ENCODE data around the gene PLA2G10. TPM values are rescaled to one million over a fixed set of nuclear protein-coding genes. Genes with fewer than 3 reads are reported as not detected.

The PLA2G10 gene
- total RNA-seq, 6 experiments from 2014 or later: not detected

DNA sequence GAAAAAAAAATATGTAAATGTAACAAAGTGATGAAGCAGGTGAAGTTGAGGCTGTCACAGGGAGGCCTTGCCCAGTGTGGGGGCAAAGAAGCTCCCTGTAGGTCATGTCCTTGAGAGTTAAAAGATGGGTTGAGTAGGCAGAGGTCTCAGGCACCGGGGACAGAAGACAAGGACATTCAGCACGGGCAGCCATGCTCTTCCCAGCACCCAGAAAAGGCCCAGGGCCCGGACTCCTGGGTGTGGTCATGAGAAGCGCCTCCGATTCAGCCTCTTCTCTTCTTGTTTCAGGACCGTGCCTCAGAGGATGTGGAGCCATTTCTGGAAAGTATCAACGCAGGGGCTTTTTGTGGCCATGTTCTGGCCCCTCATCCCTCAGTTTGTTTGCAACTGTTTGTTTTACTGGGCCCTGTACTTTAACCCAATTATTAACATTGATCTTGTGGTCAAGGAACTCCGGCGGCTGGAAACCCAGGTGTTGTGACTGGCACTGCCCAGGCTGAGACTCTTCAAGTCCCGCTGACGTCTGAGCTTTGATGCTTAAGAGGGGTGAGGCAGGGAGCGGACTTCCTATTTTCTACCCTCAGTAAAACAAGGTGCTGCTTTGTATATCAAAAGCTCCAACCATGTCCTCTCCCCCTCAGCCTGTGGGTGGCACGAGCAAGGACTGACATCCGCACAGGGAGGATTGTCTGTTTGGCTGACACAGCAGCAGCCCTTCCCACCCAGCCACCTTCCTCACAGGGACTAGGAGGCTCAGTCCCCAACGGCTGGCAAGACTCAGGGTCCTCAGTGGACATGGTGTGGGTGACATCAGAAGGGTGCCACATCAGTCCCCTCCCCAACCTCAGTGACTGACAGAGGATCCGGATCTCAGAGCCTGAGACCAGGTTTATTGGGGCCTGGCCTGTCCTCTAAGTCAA, 26.5 kb downstream of the PLA2G10 start:
- DNase-seq (no peak), ATAC-seq (peak; percentile 14 to 44 (median 26))
- no peak overlapping the region for H3K4me3 ChIP-seq
- no peak overlapping the region for H3K27ac ChIP-seq
- peaks cover 0 to 55% (median 14%) of the 10 kb centered on the region in 4 donors for H3K36me3 ChIP-seq
- peaks cover 0 to 14% (median 2%) of the 10 kb centered on the region in 4 donors for H3K4me1 ChIP-seq
- WGBS (ENCODE audit: insufficient coverage, low coverage, low lambda C conversion rate, missing lambda C conversion rate): 64% methylated on average over 9 of the region's 16 CpGs
- H3K27me3 ChIP-seq: no peaks in the 10 kb centered on the region
- TF ChIP-seq POLR2A (IDR thresholded peaks at IDR 0.05): no peak
- TF ChIP-seq, protein P1, sequence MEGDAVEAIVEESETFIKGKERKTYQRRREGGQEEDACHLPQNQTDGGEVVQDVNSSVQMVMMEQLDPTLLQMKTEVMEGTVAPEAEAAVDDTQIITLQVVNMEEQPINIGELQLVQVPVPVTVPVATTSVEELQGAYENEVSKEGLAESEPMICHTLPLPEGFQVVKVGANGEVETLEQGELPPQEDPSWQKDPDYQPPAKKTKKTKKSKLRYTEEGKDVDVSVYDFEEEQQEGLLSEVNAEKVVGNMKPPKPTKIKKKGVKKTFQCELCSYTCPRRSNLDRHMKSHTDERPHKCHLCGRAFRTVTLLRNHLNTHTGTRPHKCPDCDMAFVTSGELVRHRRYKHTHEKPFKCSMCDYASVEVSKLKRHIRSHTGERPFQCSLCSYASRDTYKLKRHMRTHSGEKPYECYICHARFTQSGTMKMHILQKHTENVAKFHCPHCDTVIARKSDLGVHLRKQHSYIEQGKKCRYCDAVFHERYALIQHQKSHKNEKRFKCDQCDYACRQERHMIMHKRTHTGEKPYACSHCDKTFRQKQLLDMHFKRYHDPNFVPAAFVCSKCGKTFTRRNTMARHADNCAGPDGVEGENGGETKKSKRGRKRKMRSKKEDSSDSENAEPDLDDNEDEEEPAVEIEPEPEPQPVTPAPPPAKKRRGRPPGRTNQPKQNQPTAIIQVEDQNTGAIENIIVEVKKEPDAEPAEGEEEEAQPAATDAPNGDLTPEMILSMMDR (IDR thresholded peaks at IDR 0.05): no peak
- intact Hi-C loops (cut with DNase I): no loop called here
- H3K9me3 ChIP-seq: no peaks in the 10 kb centered on the region

DNA sequence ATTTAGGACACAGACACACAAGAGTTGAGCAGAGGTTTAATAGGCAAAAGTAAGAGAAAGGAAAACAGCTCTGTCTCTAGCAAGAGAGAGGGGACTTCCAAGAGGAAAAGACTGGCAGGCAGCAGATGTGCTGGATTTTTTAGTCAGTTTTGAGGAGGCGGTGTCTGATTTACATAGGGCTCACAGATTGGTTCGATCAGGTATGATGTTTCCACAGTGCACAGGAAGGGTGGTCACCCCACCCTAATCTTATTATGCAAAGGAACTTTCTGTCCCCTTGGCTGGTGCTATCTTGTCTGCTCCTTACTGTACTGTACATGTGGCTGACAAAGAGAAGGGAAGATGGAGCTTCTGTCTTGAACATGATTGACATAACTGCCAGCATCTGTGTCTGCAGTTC, 36.0 kb downstream of the PLA2G10 start:
- no peaks in the 10 kb centered on the region for H3K27me3 ChIP-seq
- intact Hi-C loops (cut with DNase I): no loop called here
- TF ChIP-seq POLR2A (IDR thresholded peaks at IDR 0.05): no peak
- TF ChIP-seq, protein P1 (IDR thresholded peaks at IDR 0.05): no peak
- no peak overlapping the region for H3K27ac ChIP-seq
- H3K4me1 ChIP-seq: no peaks in the 10 kb centered on the region
- H3K9me3 ChIP-seq: no peaks in the 10 kb centered on the region
- no peak overlapping the region for H3K4me3 ChIP-seq
- peaks cover 3 to 52% (median 20%) of the 10 kb centered on the region in 4 donors for H3K36me3 ChIP-seq
- DNase-seq: no peak
- ATAC-seq: no peak
- 50% methylated on average over 1 of the region's 2 CpGs for WGBS (ENCODE audit: insufficient coverage, low coverage, low lambda C conversion rate, missing lambda C conversion rate)

DNA sequence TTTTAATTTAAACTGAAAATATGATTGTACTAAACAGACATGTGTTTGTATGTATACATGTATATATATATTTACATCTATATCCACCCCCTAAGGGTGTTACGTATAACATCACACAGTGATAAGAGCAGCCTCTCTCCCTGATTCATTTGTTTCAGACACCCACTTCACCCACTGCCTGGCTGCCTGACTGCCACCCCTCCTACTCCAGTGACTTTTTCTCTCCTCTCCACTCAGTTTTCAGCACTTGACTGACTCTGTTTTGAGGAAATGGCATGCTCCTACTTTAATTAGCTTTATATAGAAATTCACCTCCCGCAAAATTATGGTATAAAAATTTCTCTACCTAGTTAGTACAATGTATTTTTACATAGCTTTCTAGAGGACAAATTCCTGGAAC, 41.4 kb downstream of the PLA2G10 start:
- H3K27me3 ChIP-seq: no peaks in the 10 kb centered on the region
- no peak overlapping the region for H3K4me3 ChIP-seq
- TF ChIP-seq, protein P1 (IDR thresholded peaks at IDR 0.05): no peak
- no peak for TF ChIP-seq POLR2A (IDR thresholded peaks at IDR 0.05)
- H3K27ac ChIP-seq: no peak overlapping the region
- H3K36me3 ChIP-seq: peaks cover 3 to 70% (median 30%) of the 10 kb centered on the region in 4 donors
- WGBS (ENCODE audit: insufficient coverage, low coverage, low lambda C conversion rate, missing lambda C conversion rate): 87% methylated on average over 2 of the region's 2 CpGs
- DNase-seq (no peak), ATAC-seq (no peak)
- no peaks in the 10 kb centered on the region for H3K4me1 ChIP-seq
- no peaks in the 10 kb centered on the region for H3K9me3 ChIP-seq
- intact Hi-C loops (cut with DNase I): no loop called here

DNA sequence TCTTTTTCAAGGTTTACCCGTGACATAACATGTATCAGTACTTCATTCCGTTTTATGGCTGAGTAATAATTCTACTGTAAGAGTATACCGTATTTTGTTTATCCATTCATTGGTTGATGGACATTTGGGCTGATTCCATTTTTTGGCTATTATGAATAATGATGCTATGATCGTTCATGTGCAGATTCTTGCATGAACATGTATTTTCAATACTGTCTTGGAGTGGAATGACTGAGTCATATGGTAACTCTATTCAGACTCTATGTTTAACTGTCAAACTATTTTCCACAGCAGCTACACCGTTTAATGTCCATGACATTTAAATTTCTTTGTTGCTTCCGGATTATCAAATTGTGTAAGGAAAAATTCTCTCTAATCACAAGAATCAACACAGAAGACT, 43.5 kb downstream of the PLA2G10 start:
- 80% methylated on average over 6 of the region's 6 CpGs for WGBS (ENCODE audit: insufficient coverage, low coverage, low lambda C conversion rate, missing lambda C conversion rate)
- TF ChIP-seq, protein P1 (IDR thresholded peaks at IDR 0.05): no peak
- TF ChIP-seq POLR2A (IDR thresholded peaks at IDR 0.05): no peak
- Histone ChIP-seq H3K9me3 (no peaks in the 10 kb centered on the region), H3K27ac (no peak overlapping the region), H3K4me1 (no peaks in the 10 kb centered on the region), H3K27me3 (no peaks in the 10 kb centered on the region), H3K36me3 (peaks cover 0 to 74% (median 35%) of the 10 kb centered on the region in 4 donors), H3K4me3 (no peak overlapping the region)
- DNase-seq (no peak), ATAC-seq (no peak)
- intact Hi-C loops (cut with DNase I): no loop called here

Data from right lobe of liver (tissue), 6 donors.